MM.1S (cell line): Measurements from ENCODE around the gene TMEM40.
"Not testable (repeated sequence)": the region's sequence is repeated elsewhere in the genome, so short reads cannot be mapped to it uniquely, and the experiment has no call there.

Experiments used
- DNase-seq: peaks from one replicate; pipeline ENCODE4 v3.0.0-alpha.2; 2015
- H2AFZ ChIP-seq: fragments of 300-600 bp; sonication (generic); 2 replicates; pipeline ENCODE4 v1.6.0; 2016; ENCODE audit warnings: antibody characterized with exemption, low read length
- H3F3A ChIP-seq: fragments of 300-600 bp; sonication (generic); 2 replicates; pipeline ENCODE4 v1.6.1; 2016; ENCODE audit warnings: mild to moderate bottlenecking, antibody characterized with exemption, low read length, moderate library complexity, mixed read lengths; ENCODE audit not compliant: insufficient read depth
- H3K27ac ChIP-seq: fragments of 300-600 bp; sonication (generic); 2 replicates; pipeline ENCODE4 v1.5.1; 2016; ENCODE audit warnings: mild to moderate bottlenecking, low read length
- H3K27me3 ChIP-seq: fragments of 300-600 bp; sonication (generic); replicated peaks from 2 replicates; pipeline ENCODE4 v1.6.0; 2016; ENCODE audit warnings: low read length; ENCODE audit not compliant: insufficient read depth
- H3K36me3 ChIP-seq: fragments of 300-600 bp; sonication (generic); replicated peaks from 2 replicates; pipeline ENCODE4 v1.6.1; 2016; ENCODE audit warnings: mild to moderate bottlenecking, low read length, mixed read lengths; ENCODE audit not compliant: insufficient read depth
- H3K4me1 ChIP-seq: fragments of 300-600 bp; sonication (generic); 2 replicates; pipeline ENCODE4 v1.6.1; 2016; ENCODE audit warnings: low read length, mixed read lengths
- H3K4me2 ChIP-seq: fragments of 300-600 bp; sonication (generic); 2 replicates; pipeline ENCODE4 v1.6.0; 2016; ENCODE audit warnings: low read depth, low read length
- H3K4me3 ChIP-seq: fragments of 300-600 bp; sonication (generic); 2 replicates; pipeline ENCODE4 v1.5.1; 2016; ENCODE audit warnings: low read length, mixed read lengths
- H3K79me2 ChIP-seq: fragments of 300-600 bp; sonication (generic); 2 replicates; pipeline ENCODE4 v1.6.1; 2016; ENCODE audit warnings: mixed run types, low read length, mixed read lengths
- H3K9ac ChIP-seq: fragments of 300-600 bp; sonication (generic); 2 replicates; pipeline ENCODE4 v1.6.1; 2016; ENCODE audit warnings: low read length, mixed read lengths
- H3K9me2 ChIP-seq: fragments of 300-600 bp; sonication (generic); replicated peaks from 2 replicates; pipeline ENCODE4 v1.6.1; 2016; ENCODE audit warnings: mild to moderate bottlenecking, low read length, mixed read lengths; ENCODE audit not compliant: insufficient read depth
- H3K9me3 ChIP-seq: fragments of 300-600 bp; sonication (generic); replicated peaks from 2 replicates; pipeline ENCODE4 v1.6.1; 2016; ENCODE audit warnings: mild to moderate bottlenecking, low read length, mixed read lengths; ENCODE audit not compliant: insufficient read depth
- H4K20me1 ChIP-seq: fragments of 300-600 bp; sonication (generic); 2 replicates; pipeline ENCODE4 v1.6.1; 2016; ENCODE audit warnings: mild to moderate bottlenecking, low read length, moderate library complexity, mixed read lengths; ENCODE audit not compliant: insufficient read depth
- EZH2 ChIP-seq: fragments of 300-600 bp; sonication (generic); optimal IDR thresholded peaks from 2 replicates; pipeline ENCODE3; 2017; ENCODE audit warnings: low read depth, mild to moderate bottlenecking, antibody characterized with exemption, low read length, mixed read lengths
- EZH2phosphoT487 ChIP-seq: fragments of 300-600 bp; sonication (generic); IDR thresholded peaks from 2 replicates; pipeline ENCODE4 v1.6.1; 2018; ENCODE audit warnings: antibody characterized with exemption, low read length
- TF ChIP-seq, protein P1 (sequence below): fragments of 300-600 bp; sonication (generic); IDR thresholded peaks from 2 replicates; pipeline ENCODE4 v1.5.1; 2016; ENCODE audit warnings: antibody characterized with exemption, low read length, mixed read lengths

Gene TMEM40

GRCh38 chr3:12705981-12706380, 53.1 kb downstream of the TMEM40 start:
- no peaks in the 10 kb centered on the region for H3K9me2 ChIP-seq
- no peaks in the 10 kb centered on the region for H3F3A ChIP-seq
- H3K27ac ChIP-seq: no peak overlapping the region
- no peaks in the 10 kb centered on the region for H3K9me3 ChIP-seq
- H3K9ac ChIP-seq: no peak overlapping the region
- no peaks in the 10 kb centered on the region for H4K20me1 ChIP-seq
- TF ChIP-seq, protein P1, sequence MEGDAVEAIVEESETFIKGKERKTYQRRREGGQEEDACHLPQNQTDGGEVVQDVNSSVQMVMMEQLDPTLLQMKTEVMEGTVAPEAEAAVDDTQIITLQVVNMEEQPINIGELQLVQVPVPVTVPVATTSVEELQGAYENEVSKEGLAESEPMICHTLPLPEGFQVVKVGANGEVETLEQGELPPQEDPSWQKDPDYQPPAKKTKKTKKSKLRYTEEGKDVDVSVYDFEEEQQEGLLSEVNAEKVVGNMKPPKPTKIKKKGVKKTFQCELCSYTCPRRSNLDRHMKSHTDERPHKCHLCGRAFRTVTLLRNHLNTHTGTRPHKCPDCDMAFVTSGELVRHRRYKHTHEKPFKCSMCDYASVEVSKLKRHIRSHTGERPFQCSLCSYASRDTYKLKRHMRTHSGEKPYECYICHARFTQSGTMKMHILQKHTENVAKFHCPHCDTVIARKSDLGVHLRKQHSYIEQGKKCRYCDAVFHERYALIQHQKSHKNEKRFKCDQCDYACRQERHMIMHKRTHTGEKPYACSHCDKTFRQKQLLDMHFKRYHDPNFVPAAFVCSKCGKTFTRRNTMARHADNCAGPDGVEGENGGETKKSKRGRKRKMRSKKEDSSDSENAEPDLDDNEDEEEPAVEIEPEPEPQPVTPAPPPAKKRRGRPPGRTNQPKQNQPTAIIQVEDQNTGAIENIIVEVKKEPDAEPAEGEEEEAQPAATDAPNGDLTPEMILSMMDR: no peak
- no peak for TF ChIP-seq EZH2
- TF ChIP-seq EZH2phosphoT487: no peak
- H3K4me1 ChIP-seq: no peaks in the 10 kb centered on the region
- H3K4me3 ChIP-seq: no peak overlapping the region
- H3K27me3 ChIP-seq: no peaks in the 10 kb centered on the region
- H3K36me3 ChIP-seq: no peaks in the 10 kb centered on the region
- no peaks in the 10 kb centered on the region for H3K79me2 ChIP-seq
- no peak overlapping the region for H2AFZ ChIP-seq
- no peak overlapping the region for H3K4me2 ChIP-seq
- no peak for DNase-seq

GRCh38 chr3:12705374-12705926, 53.6 kb downstream of the TMEM40 start:
- H3K9me2 ChIP-seq: no peaks in the 10 kb centered on the region
- TF ChIP-seq, protein P1: no peak
- no peak for TF ChIP-seq EZH2phosphoT487
- no peak for TF ChIP-seq EZH2
- no peaks in the 10 kb centered on the region for H3K27me3 ChIP-seq
- no peaks in the 10 kb centered on the region for H3K36me3 ChIP-seq
- no peak overlapping the region for H3K27ac ChIP-seq
- H3K4me3 ChIP-seq: no peak overlapping the region
- H3K9me3 ChIP-seq: no peaks in the 10 kb centered on the region
- no peak overlapping the region for H3K9ac ChIP-seq
- H4K20me1 ChIP-seq: no peaks in the 10 kb centered on the region
- H3K4me2 ChIP-seq: no peak overlapping the region
- H3F3A ChIP-seq: no peaks in the 10 kb centered on the region
- no peaks in the 10 kb centered on the region for H3K79me2 ChIP-seq
- H2AFZ ChIP-seq: no peak overlapping the region
- no peaks in the 10 kb centered on the region for H3K4me1 ChIP-seq
- DNase-seq: no peak

GRCh38 chr3:12702501-12702900, 56.6 kb downstream of the TMEM40 start:
- H3K4me3 ChIP-seq: no peak overlapping the region
- H3K27me3 ChIP-seq: no peaks in the 10 kb centered on the region
- H3K4me2 ChIP-seq: no peak overlapping the region
- no peak for DNase-seq
- H3K79me2 ChIP-seq: no peaks in the 10 kb centered on the region
- H2AFZ ChIP-seq: no peak overlapping the region
- H3K9ac ChIP-seq: no peak overlapping the region
- H3K36me3 ChIP-seq: no peaks in the 10 kb centered on the region
- no peak overlapping the region for H3K27ac ChIP-seq
- H3K9me2 ChIP-seq: no peaks in the 10 kb centered on the region
- H3K9me3 ChIP-seq: no peaks in the 10 kb centered on the region
- no peak for TF ChIP-seq EZH2phosphoT487
- no peak for TF ChIP-seq EZH2
- TF ChIP-seq, protein P1: no peak
- H3K4me1 ChIP-seq: no peaks in the 10 kb centered on the region
- H4K20me1 ChIP-seq: no peaks in the 10 kb centered on the region
- H3F3A ChIP-seq: no peaks in the 10 kb centered on the region

GRCh38 chr3:12701601-12702000, 57.5 kb downstream of the TMEM40 start:
- H3F3A ChIP-seq, H3K27ac ChIP-seq, H3K79me2 ChIP-seq, DNase-seq, H4K20me1 ChIP-seq, H3K27me3 ChIP-seq, H3K4me1 ChIP-seq, H3K9ac ChIP-seq, H3K36me3 ChIP-seq, H3K4me3 ChIP-seq, H2AFZ ChIP-seq, H3K9me2 ChIP-seq, H3K9me3 ChIP-seq, H3K4me2 ChIP-seq: not testable (repeated sequence)
